Measurements from ENCODE around the gene CEP164.
"Not testable (repeated sequence)": the region's sequence is repeated elsewhere in the genome, so short reads cannot be mapped to it uniquely, and the experiment has no call there.

Gene CEP164

GRCh38 chr11:117369534-117369933 is 41.9 kb downstream of the CEP164 start:
- DNase-seq = no peak

- no peak for DNase-seq
Measured at GRCh38 chr11:117371453-117371852, 43.8 kb downstream of the CEP164 start.

DNA sequence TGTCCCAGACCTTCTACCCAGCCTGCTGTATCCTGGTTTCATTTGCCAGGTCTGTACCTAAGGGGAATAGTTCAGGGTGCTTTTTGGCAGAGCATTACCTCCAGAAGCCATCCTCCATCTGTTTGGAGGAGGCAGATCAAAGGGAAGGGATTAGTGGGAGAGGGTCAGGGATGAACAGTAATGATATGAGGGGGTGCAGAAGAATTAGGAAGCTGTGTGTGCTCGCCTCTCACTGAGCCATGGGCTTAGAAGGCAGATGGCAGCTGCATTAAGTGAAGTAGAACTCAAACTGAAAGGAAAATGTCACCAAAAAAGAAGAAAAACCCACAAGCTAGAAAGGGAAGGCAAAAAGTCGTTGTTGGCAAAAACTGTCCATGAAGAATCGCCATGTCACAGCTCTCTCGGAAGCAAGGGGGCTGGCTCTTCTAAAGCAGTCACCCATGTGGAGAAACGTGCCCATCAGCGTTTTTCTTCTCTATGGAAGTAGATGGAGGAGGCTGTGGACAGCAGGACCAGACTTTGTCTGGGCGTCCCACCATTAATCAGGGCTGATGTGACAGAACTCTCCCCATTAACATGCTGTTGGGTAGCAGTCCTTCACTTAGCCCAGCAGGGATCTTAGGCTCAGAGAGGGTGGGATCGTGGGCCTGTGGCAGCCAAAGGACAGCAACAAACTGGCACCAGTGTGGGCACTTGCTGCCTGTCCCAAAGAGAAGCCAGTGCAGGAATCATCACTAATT is 46.8 kb downstream of the CEP164 start:
- DNase-seq = no peak

GRCh38 chr11:117375960-117376359 is 48.3 kb downstream of the CEP164 start:
- no peak for DNase-seq

DNA sequence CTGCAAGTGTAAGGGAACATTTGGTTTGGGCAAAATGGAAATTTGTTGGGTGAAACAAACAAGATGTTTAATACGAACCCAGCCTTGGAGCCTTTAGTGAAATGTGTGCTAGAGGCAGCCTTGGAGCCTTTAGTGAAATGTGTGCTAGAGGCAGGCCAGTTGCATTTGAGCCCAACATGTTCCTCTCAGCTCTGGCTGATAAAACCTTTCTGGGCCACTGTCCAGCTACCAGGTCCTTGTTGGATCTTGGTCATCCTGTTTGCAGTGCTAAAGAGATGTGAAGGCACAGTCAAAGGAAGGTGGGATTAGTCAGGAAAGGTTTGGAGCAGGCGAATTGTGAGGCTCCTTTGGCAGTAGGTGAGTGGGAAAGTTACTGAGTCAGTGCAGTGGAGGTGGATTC is 48.9 kb downstream of the CEP164 start:
- no peak for DNase-seq

- DNase-seq = no peak
Measured at GRCh38 chr11:117378976-117379865, 51.6 kb downstream of the CEP164 start.

GRCh38 chr11:117380676-117381075 is 53.0 kb downstream of the CEP164 start:
- DNase-seq = no peak

GRCh38 chr11:117381481-117382387 is 54.1 kb downstream of the CEP164 start:
- DNase-seq = no peak

GRCh38 chr11:117382746-117383145 is 55.1 kb downstream of the CEP164 start:
- DNase-seq = no peak

GRCh38 chr11:117384045-117384444 is 56.4 kb downstream of the CEP164 start:
- no peak for DNase-seq

GRCh38 chr11:117385471-117385870 is 57.8 kb downstream of the CEP164 start:
- no peak for DNase-seq

GRCh38 chr11:117385906-117386305 is 58.3 kb downstream of the CEP164 start:
- no peak for DNase-seq

DNA sequence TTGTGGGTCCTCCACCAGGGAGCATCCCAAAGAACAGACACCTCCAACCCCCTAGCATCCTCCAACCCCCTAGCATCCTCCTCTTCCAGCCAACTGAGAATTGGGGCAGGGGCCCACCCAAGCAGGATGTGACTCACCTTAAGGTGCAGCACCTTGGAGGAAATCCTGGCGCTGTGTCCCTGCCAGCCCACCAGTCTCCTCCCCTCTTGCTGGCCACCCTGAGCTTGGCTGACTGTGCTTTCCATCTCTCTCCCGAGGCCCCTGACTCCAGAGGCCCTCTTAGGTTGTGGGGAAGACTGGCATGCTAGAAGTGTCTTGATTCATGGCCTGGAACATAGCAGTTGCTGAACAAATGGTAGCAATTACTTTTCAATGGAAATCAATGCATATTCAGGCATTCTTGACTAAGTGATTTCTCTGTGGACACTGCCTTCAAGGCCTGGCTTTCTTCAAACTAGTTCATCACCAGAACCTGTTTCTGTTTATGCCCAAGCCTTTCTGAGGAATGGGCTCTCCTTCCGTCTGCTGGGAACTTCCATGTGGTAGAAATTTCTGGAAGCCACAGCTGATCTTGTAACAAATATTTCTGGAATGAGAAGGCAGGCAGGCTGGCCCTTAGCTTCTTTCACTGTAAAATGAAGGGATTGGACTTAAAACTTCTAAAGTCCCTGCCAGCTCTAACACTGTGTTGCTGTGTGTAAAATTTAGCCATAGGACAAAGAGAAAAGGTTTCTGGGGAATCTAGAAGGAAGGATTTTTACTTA is 60.5 kb downstream of the CEP164 start:
- no peak for DNase-seq

DNA sequence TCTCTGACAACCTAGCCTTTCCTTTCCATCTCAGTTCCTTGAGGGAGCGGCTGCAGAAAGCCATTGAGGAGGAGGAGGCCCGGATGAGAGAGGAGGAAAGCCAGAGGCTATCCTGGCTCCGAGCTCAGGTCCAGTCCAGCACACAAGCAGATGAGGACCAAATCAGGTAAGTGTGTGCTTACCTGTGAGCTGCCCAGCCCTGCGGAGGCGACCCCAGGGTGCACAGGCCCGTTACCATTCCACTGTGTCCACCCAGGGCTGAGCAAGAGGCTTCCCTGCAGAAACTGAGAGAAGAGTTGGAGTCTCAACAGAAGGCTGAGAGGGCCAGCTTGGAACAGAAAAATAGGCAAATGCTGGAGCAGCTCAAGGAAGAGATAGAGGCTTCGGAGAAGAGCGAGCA is 63.1 kb downstream of the CEP164 start:
- no peak for DNase-seq

- DNase-seq = no peak
Measured at GRCh38 chr11:117391181-117391580, 63.5 kb downstream of the CEP164 start.

DNA sequence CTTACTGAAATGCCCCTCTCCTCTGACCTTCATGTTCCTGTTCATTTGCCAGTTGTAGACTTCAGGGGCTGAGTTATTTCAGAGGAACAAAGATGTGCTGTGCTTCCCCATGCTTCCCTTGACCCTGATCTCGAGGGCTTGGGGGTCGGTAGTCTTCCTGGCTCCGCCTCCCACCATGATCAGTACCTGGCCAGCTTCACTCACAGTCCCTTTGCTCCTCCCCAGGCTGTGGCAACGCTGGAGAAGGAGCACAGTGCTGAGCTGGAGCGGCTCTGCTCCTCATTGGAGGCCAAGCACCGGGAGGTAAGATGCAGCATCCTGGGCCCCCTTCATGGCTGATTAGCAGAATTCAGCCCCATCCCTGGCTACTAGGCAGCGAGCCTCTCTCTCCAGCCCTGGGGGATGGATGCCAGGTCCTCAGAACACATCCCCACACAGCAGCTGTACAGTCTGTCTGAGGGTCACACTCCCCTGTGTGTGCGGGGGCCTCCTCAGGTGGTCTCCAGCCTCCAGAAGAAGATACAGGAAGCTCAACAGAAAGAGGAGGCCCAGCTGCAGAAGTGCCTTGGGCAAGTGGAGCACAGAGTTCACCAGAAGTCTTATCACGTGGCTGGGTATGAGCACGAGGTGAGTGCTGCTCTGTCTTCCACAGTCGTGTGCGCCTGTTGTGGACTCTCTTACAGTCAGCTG is 64.5 kb downstream of the CEP164 start:
- DNase-seq = no peak

DNA sequence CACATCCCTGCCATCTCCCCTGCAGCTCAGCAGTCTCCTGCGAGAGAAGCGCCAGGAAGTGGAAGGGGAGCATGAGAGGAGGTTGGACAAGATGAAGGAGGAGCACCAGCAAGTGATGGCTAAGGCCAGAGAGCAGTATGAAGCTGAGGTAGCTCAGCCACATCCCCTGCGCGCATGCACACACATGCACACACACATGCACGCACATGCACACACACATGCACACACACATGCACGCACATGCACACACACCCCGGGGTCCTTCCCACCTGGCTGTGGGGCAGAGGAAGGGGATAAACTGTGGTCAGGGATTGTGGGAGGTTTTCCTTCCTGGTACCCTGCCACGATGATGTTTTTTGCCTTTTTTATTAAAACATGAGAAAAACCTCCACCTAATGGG is 65.3 kb downstream of the CEP164 start:
- no peak for DNase-seq

GRCh38 chr11:117394221-117394925 is 66.7 kb downstream of the CEP164 start:
- DNase-seq = no peak

DNA sequence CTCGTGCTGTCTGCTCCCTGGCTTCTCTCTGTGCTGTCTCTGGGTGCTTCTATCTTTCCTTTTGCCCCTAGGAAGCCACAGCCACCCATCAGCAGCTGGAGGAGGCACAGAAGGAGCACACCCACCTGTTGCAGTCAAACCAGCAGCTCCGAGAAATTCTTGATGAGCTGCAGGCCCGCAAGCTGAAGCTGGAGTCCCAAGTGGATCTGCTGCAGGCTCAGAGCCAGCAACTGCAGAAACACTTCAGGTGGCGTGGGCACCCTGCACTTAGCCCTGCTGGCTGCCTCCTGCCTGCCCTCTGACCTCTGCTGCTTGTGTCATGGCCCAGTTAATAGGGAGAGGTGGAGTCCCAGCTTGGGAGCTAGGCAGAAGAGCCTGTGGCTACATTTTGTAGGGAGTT is 67.8 kb downstream of the CEP164 start:
- no peak for DNase-seq

GRCh38 chr11:117396970-117397369 is 69.3 kb downstream of the CEP164 start:
- DNase-seq = no peak

DNA sequence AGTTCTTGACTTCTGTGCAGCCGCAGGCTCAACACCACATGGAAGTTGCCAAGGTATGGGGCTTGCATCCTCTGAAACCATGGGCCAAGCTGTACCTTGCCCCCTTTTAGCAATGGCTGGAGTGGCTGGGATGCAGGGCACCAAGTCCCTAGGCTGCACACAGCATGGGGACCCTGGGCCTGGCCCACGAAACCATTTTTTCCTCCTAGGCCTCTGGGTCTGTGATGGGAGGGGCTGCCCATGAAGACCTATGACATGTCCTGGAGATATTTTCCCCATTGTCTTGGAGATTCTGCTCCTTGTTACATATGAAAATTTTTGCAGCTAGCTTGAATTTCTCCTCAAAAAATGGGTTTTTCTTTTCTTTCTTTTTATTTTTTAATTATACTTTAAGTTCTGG is 71.0 kb downstream of the CEP164 start:
- DNase-seq = not testable (repeated sequence)
